GM23338 (cell line): Measurements from ENCODE around the gene TCF7L1.

Experiments used
- CREB1 ChIP-seq: fragments of 250-450 bp; sonication (Bioruptor Pico); IDR thresholded peaks from 2 replicates; pipeline ENCODE4 v1.5.0; 2020; ENCODE audit warnings: low read depth, mild to moderate bottlenecking, moderate library complexity
- EZH2 ChIP-seq: fragments of 200-600 bp; sonication (generic); IDR thresholded peaks from one replicate; pipeline ENCODE4 v1.8.0; 2017; ENCODE audit warnings: antibody characterized with exemption, mild to moderate bottlenecking, low read depth; ENCODE audit not compliant: unreplicated experiment
- EZH2phosphoT487 ChIP-seq: fragments of 200-600 bp; sonication (generic); IDR thresholded peaks from one replicate; pipeline ENCODE4 v1.8.1; 2018; ENCODE audit warnings: antibody characterized with exemption; ENCODE audit not compliant: unreplicated experiment
- JUNB ChIP-seq: IDR thresholded peaks from one replicate; pipeline ENCODE4 v1.6.1; 2016; ENCODE audit warnings: antibody characterized with exemption; ENCODE audit not compliant: unreplicated experiment
- NANOG ChIP-seq: IDR thresholded peaks from 2 replicates; pipeline ENCODE4 v1.6.1; 2016; ENCODE audit warnings: antibody characterized with exemption, borderline replicate concordance
- POLR2AphosphoS5 ChIP-seq: IDR thresholded peaks from 2 replicates; pipeline ENCODE4 v1.6.1; 2016; ENCODE audit warnings: antibody characterized with exemption, low read depth
- REST ChIP-seq: IDR thresholded peaks from one replicate; pipeline ENCODE4 v1.6.1; 2018; ENCODE audit warnings: antibody characterized with exemption; ENCODE audit not compliant: unreplicated experiment
- STAT1 ChIP-seq: IDR thresholded peaks from one replicate; pipeline ENCODE4 v1.6.1; 2016; ENCODE audit warnings: antibody characterized with exemption; ENCODE audit not compliant: unreplicated experiment
- ZNF114 ChIP-seq: fragments of 250-450 bp; sonication (Bioruptor Pico); IDR thresholded peaks from 2 replicates; pipeline ENCODE4 v1.5.0; 2020; ENCODE audit warnings: mild to moderate bottlenecking, moderate library complexity
- ZNF462 ChIP-seq: fragments of 250-450 bp; sonication (Bioruptor Pico); IDR thresholded peaks from 2 replicates; pipeline ENCODE4 v1.5.0; 2020; ENCODE audit warnings: mild to moderate bottlenecking, moderate library complexity
- TF ChIP-seq, protein P1 (sequence below), 2 experiments: fragments of 200-600 bp in 1 of 2; sonication (generic) in 1 of 2; conservative IDR thresholded peaks; 2 replicates each; pipeline versions ENCODE4 v1.5.1 to v1.6.1; 2016 to 2017; ENCODE audit warnings: antibody characterized with exemption in 2 of 2, low read depth in 2 of 2, mild to moderate bottlenecking in 2 of 2, moderate library complexity in 1 of 2
- TF ChIP-seq, protein P2 (sequence below): IDR thresholded peaks from 2 replicates; pipeline ENCODE4 v1.6.1; 2016; ENCODE audit warnings: antibody characterized with exemption

DNA sequence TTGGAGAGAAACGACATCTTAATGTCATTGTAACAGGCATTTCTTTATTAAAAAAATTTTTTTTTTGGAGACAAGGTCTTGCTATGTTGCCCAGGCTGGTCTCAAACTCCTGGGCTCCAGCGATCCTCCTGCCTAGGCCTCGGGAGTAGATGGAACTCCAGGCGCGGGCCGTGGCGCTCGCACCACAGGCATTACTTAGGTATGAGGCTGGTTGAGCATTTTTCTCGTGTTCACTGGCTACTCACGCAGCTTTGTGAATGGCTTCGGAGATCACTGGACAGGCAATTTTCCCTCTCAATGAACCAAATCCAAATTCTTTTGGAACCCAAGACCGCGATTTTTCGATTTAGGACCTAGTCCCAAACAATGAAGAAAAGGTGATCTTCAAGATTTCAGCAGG is 795 bp upstream of the TCF7L1 start:
- TF ChIP-seq, protein P1, sequence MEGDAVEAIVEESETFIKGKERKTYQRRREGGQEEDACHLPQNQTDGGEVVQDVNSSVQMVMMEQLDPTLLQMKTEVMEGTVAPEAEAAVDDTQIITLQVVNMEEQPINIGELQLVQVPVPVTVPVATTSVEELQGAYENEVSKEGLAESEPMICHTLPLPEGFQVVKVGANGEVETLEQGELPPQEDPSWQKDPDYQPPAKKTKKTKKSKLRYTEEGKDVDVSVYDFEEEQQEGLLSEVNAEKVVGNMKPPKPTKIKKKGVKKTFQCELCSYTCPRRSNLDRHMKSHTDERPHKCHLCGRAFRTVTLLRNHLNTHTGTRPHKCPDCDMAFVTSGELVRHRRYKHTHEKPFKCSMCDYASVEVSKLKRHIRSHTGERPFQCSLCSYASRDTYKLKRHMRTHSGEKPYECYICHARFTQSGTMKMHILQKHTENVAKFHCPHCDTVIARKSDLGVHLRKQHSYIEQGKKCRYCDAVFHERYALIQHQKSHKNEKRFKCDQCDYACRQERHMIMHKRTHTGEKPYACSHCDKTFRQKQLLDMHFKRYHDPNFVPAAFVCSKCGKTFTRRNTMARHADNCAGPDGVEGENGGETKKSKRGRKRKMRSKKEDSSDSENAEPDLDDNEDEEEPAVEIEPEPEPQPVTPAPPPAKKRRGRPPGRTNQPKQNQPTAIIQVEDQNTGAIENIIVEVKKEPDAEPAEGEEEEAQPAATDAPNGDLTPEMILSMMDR (conservative IDR thresholded peaks at IDR 0.05; ENCODE audit: low read depth in 2 of 2): no peak
- TF ChIP-seq CREB1 (CRISPR knock-in tag): no peak
- no peak for TF ChIP-seq EZH2
- TF ChIP-seq EZH2phosphoT487: no peak
- no peak for TF ChIP-seq POLR2AphosphoS5
- no peak for TF ChIP-seq REST
- TF ChIP-seq JUNB: no peak
- TF ChIP-seq, protein P2, sequence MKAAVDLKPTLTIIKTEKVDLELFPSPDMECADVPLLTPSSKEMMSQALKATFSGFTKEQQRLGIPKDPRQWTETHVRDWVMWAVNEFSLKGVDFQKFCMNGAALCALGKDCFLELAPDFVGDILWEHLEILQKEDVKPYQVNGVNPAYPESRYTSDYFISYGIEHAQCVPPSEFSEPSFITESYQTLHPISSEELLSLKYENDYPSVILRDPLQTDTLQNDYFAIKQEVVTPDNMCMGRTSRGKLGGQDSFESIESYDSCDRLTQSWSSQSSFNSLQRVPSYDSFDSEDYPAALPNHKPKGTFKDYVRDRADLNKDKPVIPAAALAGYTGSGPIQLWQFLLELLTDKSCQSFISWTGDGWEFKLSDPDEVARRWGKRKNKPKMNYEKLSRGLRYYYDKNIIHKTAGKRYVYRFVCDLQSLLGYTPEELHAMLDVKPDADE: no peak
- no peak for TF ChIP-seq ZNF462 (CRISPR knock-in tag)
- TF ChIP-seq NANOG: no peak
- TF ChIP-seq STAT1: no peak
- 0 out of 2 replicates have a peak, but pooled peaks have one; percentile 1 for TF ChIP-seq ZNF114 (CRISPR knock-in tag)
